Esophagus muscularis mucosa (tissue), 4 donors: Measurements from ENCODE around the gene RAB41. TPM values are rescaled to one million over a fixed set of nuclear protein-coding genes. Genes with fewer than 3 reads are reported as not detected.
"Not testable (repeated sequence)": the region's sequence is repeated elsewhere in the genome, so short reads cannot be mapped to it uniquely, and the experiment has no call there.

ENCODE experiments used
- DNase-seq: peaks from one replicate; pipeline ENCODE4 v3.0.0-alpha.2; 2017; ENCODE audit errors: extremely low spot score
- H3K27ac ChIP-seq, 4 donors: fragments of 200-600 bp; sonication (generic); replicated peaks in 1 of 4; 1 replicate in 3 of 4; 2 replicates in 1 of 4; pipeline ENCODE4 v1.5.1; 2016 to 2019; ENCODE audit warnings: mild to moderate bottlenecking in 1 of 4
- H3K27me3 ChIP-seq, 4 donors: fragments of 200-600 bp; sonication (generic); one replicate each; pipeline versions ENCODE4 v1.5.1 to v1.6.0; 2016 to 2019
- H3K36me3 ChIP-seq, 4 donors: fragments of 200-600 bp; sonication (generic); one replicate each; pipeline ENCODE4 v1.5.1; 2016 to 2019
- H3K4me1 ChIP-seq, 4 donors: fragments of 200-600 bp; sonication (generic); one replicate each; pipeline ENCODE4 v1.5.1; 2016 to 2019
- H3K4me3 ChIP-seq, 4 donors: fragments of 200-600 bp; sonication (generic); 1 replicate in 2 of 4; 2 replicates in 2 of 4; pipeline ENCODE4 v1.5.1; 2016 to 2019; ENCODE audit warnings: mild to moderate bottlenecking in 4 of 4, moderate library complexity in 1 of 4
- H3K9me3 ChIP-seq, 4 donors: fragments of 200-600 bp; sonication (generic); 1 replicate in 3 of 4; 2 replicates in 1 of 4; pipeline ENCODE4 v1.5.1; 2016 to 2019
- CTCF ChIP-seq, 3 experiments: fragments of 200-600 bp in 2 of 3; fragments of 450-650 bp in 1 of 3; sonication (generic) in 2 of 3; IDR thresholded peaks; one replicate each; pipeline ENCODE4 v1.5.1; 2017 to 2019; ENCODE audit warnings: antibody characterized with exemption in 3 of 3, mild to moderate bottlenecking in 2 of 3, moderate library complexity in 1 of 3
- EP300 ChIP-seq: sonication (generic); formaldehyde crosslinking; IDR thresholded peaks from one replicate; pipeline ENCODE4 v1.6.1; 2017; ENCODE audit warnings: antibody characterized with exemption
- POLR2A ChIP-seq: fragments of 450-650 bp; IDR thresholded peaks from one replicate; pipeline ENCODE4 v1.6.1; 2017; ENCODE audit warnings: antibody characterized with exemption, moderate library complexity, mild to moderate bottlenecking, low read depth
- POLR2AphosphoS5 ChIP-seq, 2 donors: sonication (generic); formaldehyde crosslinking; IDR thresholded peaks; one replicate each; pipeline ENCODE4 v1.6.1; 2017; ENCODE audit warnings: antibody characterized with exemption in 2 of 2
- WGBS: methylation state at CpG from one replicate; pipeline ENCODE4 v1.1.5; 2018; 5-methylcytosine and 5-hydroxymethylcytosine counted together
- intact Hi-C: fragments of 100-400 bp; cut with DNase I; formaldehyde crosslinking; loops from one replicate; pipeline ENCODE4 v1.15.1; 2023
- total RNA-seq, 4 donors: library from RNA; depleted of rRNA; stranded (reverse); fragments of >200 nt; gene quantifications; one replicate each; pipeline versions ENCODE4 v1.1.0 to v1.2.1, GENCODE V29; 2016

RAB41 gene
- not detected for total RNA-seq

- Histone ChIP-seq H3K4me1 (no peaks in the 10 kb centered on the region), H3K4me3 (no peak within 1 kb of the TSS), H3K36me3 (peaks cover 0 to 35% (median 8%) of the 10 kb centered on the region in 4 donors), H3K27me3 (no peaks in the 10 kb centered on the region), H3K9me3 (no peaks in the 10 kb centered on the region), H3K27ac (no peak within 1 kb of the TSS)
- intact Hi-C loops: no loop called here
- WGBS: 88% methylated on average over 21 of the region's 21 CpGs
- TF ChIP-seq EP300 (no peak), CTCF (IDR thresholded peaks at IDR 0.05) (no peak), POLR2A (no peak), POLR2AphosphoS5 (IDR thresholded peaks at IDR 0.05) (no peak)
- no peak for DNase-seq
These were observed at the start of gene RAB41 for GRCh38 chrX:70281951-70282350. Gene RAB41 (plus strand): TSS chrX:70282172. CDS start chrX:70282218, 46 bp downstream.

GRCh38 chrX:70234355-70234754 lies 47.6 kb upstream of the RAB41 start, which contains the start of gene AWAT1:
Gene AWAT1 (plus strand): TSS chrX:70234655. CDS start chrX:70234696, 41 bp downstream.
- no peak for TF ChIP-seq POLR2AphosphoS5 (IDR thresholded peaks at IDR 0.05)
- no peak for TF ChIP-seq EP300
- TF ChIP-seq POLR2A: no peak
- no peak for TF ChIP-seq CTCF (IDR thresholded peaks at IDR 0.05)
- no peak within 1 kb of the TSS for H3K27ac ChIP-seq
- WGBS: 69% methylated on average over 3 of the region's 3 CpGs
- no peaks in the 10 kb centered on the region for H3K27me3 ChIP-seq
- H3K4me1 ChIP-seq: no peaks in the 10 kb centered on the region
- no peaks in the 10 kb centered on the region for H3K36me3 ChIP-seq
- DNase-seq: no peak
- H3K9me3 ChIP-seq: no peaks in the 10 kb centered on the region
- intact Hi-C loops: no loop called here
- H3K4me3 ChIP-seq: no peak within 1 kb of the TSS

GRCh38 chrX:70240751-70241150 lies 41.2 kb upstream of the RAB41 start:
- no peak for DNase-seq
- TF ChIP-seq CTCF (IDR thresholded peaks at IDR 0.05) (no peak), EP300 (no peak), POLR2AphosphoS5 (IDR thresholded peaks at IDR 0.05) (no peak), POLR2A (no peak)
- H3K36me3 ChIP-seq: no peaks in the 10 kb centered on the region
- H3K27ac ChIP-seq: no peak overlapping the region
- intact Hi-C loops: no loop called here
- no peaks in the 10 kb centered on the region for H3K27me3 ChIP-seq
- 94% methylated on average over 1 of the region's 1 CpG for WGBS
- no peaks in the 10 kb centered on the region for H3K9me3 ChIP-seq
- no peaks in the 10 kb centered on the region for H3K4me1 ChIP-seq
- H3K4me3 ChIP-seq: no peak overlapping the region

- Histone ChIP-seq H3K27me3 (no peaks in the 10 kb centered on the region), H3K36me3 (no peaks in the 10 kb centered on the region), H3K9me3 (no peaks in the 10 kb centered on the region), H3K4me3 (no peak overlapping the region), H3K4me1 (no peaks in the 10 kb centered on the region), H3K27ac (no peak overlapping the region)
- no peak for TF ChIP-seq POLR2AphosphoS5 (IDR thresholded peaks at IDR 0.05)
- no peak for TF ChIP-seq EP300
- TF ChIP-seq POLR2A: no peak
- no peak for TF ChIP-seq CTCF (IDR thresholded peaks at IDR 0.05)
- 79% methylated on average over 2 of the region's 2 CpGs for WGBS
- DNase-seq: no peak
- intact Hi-C loops: no loop called here
These were observed 40.5 kb upstream of the RAB41 start for GRCh38 chrX:70241501-70241900.

- DNase-seq, H3K4me1 ChIP-seq, H3K36me3 ChIP-seq, H3K27me3 ChIP-seq, H3K9me3 ChIP-seq, H3K4me3 ChIP-seq, H3K27ac ChIP-seq, intact Hi-C loops: not testable (repeated sequence)
- WGBS: 70% methylated on average over 5 of the region's 5 CpGs
These were observed 38.4 kb upstream of the RAB41 start for GRCh38 chrX:70243601-70244000.
